NCI-H748 (cell line): ENCODE data around the gene TMEM252.

ENCODE experiments used
- DNase-seq: peaks from one replicate; lab custom pipeline; 2025; ENCODE audit not compliant: unreplicated experiment; lab: John Stamatoyannopoulos, UW

TMEM252 gene

GRCh38 chr9:68545033-68545705, 4.5 kb upstream of the TMEM252 start:
- DNase-seq, result no peak

GRCh38 chr9:68541568-68541967, 885 bp upstream of the TMEM252 start:
- no peak for DNase-seq

- DNase-seq, result no peak
Measured at GRCh38 chr9:68538200-68538599, 2.5 kb downstream of the TMEM252 start.

DNA sequence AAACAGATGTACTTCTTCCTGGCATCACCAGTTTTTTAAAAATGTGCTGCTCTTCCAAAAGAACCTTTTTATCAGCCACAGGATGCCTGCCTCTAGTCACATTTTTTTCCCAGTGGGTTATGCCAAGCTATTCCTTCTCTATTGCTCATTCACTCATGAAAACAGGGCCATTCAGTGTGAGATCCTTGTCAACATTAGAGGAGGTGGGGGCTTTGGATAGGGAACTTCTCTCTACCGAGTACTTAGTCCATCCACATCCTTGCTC, 3.1 kb downstream of the TMEM252 start:
- no peak for DNase-seq

- DNase-seq, result no peak
Measured at GRCh38 chr9:68536876-68537615, 3.6 kb downstream of the TMEM252 start.

DNA sequence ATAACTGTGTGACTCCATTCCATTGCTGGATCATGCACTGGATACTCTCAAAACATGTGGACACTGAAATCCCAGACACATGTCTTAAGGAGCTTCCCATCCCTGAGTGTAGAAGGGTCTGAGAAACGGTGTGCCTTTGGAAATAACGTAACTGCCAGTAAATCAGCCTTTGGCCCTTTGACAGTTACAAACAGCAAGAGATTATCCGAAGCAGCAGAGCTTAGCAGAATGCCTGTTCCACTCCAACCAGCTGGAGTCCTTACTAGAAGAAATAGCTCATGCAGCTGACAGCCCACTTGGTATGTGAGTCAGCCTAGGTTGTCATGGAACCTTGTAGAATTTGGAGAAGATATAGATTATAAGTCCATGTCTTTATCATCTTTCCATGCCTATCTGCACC, 7.0 kb downstream of the TMEM252 start:
- DNase-seq, result no peak

DNA sequence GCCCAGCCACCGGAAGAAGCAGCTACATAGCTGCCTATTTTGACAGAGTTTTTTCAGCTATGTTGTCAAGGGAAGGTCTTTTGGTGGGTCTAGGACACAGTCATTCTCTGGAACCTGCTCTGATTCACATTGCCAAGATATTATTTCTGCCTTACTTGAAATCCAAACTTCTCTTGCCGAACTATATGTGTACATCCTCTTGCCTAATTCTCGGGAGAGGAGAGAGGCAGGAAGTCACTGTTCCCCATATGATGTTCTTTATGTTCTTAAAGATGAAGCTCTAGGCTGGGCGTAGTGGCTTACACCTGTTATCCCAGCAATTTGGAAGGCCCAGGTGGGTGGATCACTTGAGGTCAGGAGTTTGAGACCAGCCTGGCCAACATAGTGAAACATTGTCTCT, 8.6 kb downstream of the TMEM252 start:
- no peak for DNase-seq

DNA sequence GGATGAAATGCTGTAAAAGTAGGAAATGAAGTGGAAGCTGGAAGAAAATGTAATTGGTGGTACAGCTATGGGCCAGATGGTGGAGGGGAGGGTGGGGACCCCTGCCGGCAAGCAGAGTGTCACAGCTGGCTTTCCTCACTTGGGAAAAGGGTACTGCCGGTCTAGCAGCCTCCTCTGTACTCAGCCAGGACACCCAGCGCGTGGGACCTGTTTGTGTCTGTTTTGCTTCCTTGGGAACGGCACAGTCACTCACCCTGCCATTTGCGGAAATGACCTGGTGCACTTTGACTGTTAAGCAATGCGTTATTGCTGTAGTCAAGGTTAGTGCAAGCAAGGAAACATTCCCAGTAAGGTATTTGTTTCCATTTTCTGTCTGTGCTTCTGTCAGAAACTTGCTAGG, 10.1 kb downstream of the TMEM252 start:
- peak; percentile 55 for DNase-seq

- DNase-seq, result peak; percentile 44
Measured at GRCh38 chr9:68523367-68523936, 17.2 kb downstream of the TMEM252 start.

- no peak for DNase-seq
Measured at GRCh38 chr9:68522954-68523353, 17.7 kb downstream of the TMEM252 start.

- no peak for DNase-seq
Measured at GRCh38 chr9:68522131-68522530, 18.6 kb downstream of the TMEM252 start.

- DNase-seq, result no peak
Measured at GRCh38 chr9:68515326-68516017, 25.2 kb downstream of the TMEM252 start.

DNA sequence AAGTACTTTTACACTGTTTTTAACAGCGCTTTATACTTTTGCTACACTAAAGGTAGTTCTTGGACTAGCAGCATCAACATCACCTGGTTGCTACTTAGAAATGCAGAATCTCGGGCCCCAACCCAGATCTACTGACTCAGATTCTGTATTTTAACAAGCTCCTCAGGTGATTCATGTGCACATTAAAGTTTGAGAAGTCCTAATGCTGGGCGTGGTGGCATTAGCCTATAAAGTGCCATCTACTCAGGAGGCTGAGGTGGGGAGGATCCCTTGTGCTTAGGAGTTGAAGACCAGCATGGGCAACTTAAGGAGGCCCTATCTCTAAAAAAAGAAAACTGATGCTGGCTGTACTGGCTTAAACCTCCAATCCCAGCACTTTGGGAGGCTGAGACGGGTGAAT, 26.7 kb downstream of the TMEM252 start:
- no peak for DNase-seq

DNA sequence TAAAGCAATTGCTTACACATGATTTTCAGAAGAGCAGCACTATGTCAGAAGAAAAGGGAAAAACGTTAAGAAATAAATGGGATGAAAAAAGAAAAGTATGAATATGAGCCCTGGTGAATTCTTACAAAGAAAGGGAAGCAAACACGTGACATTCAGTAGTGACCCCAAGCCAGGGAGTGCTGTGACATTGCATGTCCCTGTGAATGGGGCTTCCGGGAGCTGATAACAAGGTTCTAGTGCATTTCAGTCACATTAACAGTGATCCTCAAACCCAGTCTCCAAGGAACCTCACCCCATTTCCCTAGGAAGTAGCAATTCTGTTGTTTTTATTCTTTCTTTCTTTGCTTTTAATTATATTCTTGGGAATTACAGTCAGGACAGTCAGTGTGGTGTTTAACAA, 27.3 kb downstream of the TMEM252 start:
- no peak for DNase-seq

DNA sequence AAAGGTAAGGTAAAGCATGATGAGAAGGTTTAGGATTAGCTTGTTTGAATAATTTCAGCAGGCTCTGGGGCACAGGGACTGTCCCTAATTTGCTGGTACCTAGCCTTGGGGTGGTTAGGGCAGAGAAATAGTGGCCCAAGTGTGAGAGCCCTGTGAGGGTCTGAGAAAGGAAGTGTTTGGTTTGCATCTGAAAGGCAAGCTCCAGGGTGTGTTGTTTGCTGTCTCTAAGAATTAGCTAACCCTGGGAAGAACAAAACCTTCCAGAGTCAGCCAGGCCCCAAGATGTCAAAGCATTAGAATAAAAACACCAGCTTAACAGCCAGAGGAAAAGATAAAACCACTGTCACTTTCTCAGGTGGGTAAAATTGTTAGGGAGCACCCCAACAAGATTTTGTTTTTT, 31.0 kb downstream of the TMEM252 start:
- no peak for DNase-seq

DNA sequence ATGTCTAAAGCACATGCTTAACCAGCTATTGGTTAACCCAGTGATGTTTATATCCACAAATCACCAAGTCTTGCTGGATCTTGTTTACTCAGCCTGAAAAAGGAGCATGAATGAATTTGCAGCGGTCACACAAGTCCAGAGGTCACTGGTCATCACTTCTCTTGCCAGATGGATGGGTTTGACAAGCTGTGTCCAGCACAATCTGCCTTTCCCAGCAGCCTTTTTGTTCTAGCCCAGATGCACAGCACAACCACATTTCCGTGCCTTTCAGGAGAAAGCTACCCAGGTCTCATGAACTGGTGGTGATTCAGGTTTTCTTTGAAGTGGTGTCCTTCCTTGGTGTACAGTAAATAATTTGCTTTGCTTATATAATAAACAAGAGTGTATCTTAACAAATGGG, 32.1 kb downstream of the TMEM252 start:
- no peak for DNase-seq

GRCh38 chr9:68507806-68508145, 32.9 kb downstream of the TMEM252 start:
- no peak for DNase-seq

DNA sequence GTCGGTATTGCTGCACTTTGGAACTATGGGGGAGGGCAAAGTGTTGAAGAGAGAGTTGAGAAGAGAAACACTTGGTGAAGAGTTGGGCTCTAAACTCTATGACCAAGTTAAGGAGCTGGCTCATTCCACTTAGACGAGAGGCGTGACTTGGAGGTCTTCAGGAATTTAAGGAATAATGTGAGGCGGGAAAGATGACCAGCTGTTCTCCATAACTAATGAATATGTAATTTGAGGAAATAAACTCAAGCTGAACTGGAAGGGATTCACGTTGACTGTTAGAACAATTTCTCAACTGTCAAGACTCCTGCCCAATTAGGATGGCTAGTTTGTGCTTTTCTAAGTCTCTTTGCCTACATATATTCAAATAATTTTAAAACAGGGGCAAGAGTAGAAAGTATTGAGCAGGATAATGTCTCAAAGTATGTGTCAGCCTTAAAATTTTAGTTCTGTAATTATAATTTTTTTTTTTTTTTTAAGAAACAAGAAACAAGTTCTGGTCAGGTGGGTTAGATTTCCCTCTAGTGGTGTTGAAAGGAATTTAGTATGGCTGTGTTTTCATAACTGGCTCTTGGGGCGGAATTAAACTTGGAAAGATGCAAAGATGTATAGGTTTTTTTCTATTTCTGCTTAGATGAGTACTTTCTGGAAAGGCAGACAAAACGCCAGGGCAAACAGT, 33.4 kb downstream of the TMEM252 start:
- no peak for DNase-seq

- DNase-seq, result no peak
Measured at GRCh38 chr9:68506551-68506950, 34.1 kb downstream of the TMEM252 start.

DNA sequence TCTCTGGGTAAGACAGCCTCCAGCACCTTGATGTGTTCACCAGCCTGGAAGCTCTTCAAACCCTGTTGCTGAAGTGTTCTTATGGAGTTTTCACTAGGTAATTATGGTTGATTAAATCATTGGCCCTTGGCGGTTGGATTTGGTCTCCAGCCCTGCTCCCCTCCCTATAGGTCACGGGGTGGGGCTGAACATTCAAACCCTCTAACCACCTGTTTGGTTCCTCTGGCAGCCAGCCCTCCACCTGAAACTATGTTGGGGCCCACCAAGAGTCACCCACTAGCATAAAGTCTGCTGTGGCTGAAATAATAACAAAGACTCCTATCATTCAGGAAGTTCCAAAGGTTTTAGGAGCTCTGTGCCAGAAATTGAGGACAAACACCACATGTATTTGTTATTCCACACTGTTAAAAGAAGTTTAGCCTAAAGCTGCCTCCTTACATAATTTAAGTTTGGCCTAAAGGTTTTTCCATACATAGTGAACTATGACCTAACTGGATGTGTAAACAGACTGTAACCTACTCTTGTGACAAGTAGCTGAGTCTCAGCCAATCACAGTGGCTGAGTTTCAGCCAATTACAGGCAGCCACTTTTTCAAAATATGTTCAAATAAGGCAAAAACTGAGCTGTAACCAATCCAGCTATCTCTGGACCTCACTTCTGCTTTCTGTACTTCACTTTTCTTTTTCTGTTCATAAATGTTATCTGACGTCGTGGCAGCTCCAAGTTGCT, 34.8 kb downstream of the TMEM252 start:
- DNase-seq, result no peak

GRCh38 chr9:68502279-68502678, 38.4 kb downstream of the TMEM252 start:
- no peak for DNase-seq
